ENCODE data around the gene PPP1R13B. TPM values are rescaled to one million over a fixed set of nuclear protein-coding genes. Genes with fewer than 3 reads are reported as not detected.

Gene PPP1R13B
- total and polyA plus RNA-seq, 12 donors = 9.6 to 42.4 (median 22.6) TPM

DNA sequence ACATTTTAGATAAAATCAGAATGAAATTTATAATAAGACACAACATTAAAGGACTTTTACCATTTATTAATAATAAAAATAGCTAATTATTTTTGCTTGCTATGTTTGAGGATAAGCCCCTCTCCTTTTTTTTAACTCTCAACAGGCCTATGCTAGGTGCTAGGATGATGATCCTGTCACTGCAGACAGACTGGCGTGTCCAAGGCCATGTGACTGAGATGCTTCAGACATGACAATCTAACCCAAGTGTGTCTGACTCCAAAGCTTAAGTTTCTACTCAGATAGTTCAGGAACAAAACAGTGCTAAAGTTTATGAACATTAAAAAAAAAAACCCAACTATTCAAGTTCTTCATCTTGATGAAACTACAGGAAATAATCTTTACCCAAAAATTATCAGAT is 29.8 kb downstream of the PPP1R13B start:
- no peaks in the 10 kb centered on the region for H3K9me3 ChIP-seq (replicated peaks in 1 of 3)
- DNase-seq = no peak
- no peak overlapping the region for H3K4me3 ChIP-seq
- peaks cover 18 to 39% of the 10 kb centered on the region in 2 donors for H3K4me1 ChIP-seq (replicated peaks in 1 of 2)
- 38 to 63% (median 58%) methylated on average over 1 of the region's 1 CpG for WGBS, 4 donors
- intact Hi-C loops (cut with DNase I) = loop anchor here in 1 of 2 donors (10.0 kb wide), 1 partner anchor 77 kb away; no protein-coding TSS in a partner anchor
- TF ChIP-seq, protein P1, sequence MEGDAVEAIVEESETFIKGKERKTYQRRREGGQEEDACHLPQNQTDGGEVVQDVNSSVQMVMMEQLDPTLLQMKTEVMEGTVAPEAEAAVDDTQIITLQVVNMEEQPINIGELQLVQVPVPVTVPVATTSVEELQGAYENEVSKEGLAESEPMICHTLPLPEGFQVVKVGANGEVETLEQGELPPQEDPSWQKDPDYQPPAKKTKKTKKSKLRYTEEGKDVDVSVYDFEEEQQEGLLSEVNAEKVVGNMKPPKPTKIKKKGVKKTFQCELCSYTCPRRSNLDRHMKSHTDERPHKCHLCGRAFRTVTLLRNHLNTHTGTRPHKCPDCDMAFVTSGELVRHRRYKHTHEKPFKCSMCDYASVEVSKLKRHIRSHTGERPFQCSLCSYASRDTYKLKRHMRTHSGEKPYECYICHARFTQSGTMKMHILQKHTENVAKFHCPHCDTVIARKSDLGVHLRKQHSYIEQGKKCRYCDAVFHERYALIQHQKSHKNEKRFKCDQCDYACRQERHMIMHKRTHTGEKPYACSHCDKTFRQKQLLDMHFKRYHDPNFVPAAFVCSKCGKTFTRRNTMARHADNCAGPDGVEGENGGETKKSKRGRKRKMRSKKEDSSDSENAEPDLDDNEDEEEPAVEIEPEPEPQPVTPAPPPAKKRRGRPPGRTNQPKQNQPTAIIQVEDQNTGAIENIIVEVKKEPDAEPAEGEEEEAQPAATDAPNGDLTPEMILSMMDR (IDR thresholded peaks at IDR 0.05) = no peak
- no peak for TF ChIP-seq POLR2A (IDR thresholded peaks at IDR 0.05)
- H3K27me3 ChIP-seq = no peaks in the 10 kb centered on the region
- H3K36me3 ChIP-seq (replicated peaks in 1 of 2) = no peaks in the 10 kb centered on the region
- H3K27ac ChIP-seq = no peak overlapping the region

DNA sequence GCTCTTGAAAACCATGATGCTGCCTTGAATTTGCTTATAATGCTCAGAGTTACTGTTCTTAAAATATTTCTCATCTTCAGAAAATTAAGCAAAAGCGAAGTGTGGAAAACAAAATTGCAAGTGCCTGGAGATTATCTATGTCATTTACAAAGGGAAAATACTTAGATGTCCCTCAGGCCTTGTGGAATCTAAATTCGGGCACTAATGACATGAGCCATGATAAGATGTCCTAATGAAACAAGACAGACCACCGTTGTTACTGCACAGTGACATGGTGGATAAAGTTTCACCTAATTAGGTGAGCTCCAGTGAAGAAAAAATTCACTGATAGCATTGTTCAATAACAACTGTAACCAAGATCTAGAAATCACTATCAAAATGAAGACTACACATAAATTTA is 30.4 kb downstream of the PPP1R13B start:
- Histone ChIP-seq H3K27me3 (no peaks in the 10 kb centered on the region), H3K9me3 (replicated peaks in 1 of 3) (no peaks in the 10 kb centered on the region), H3K4me3 (no peak overlapping the region), H3K36me3 (replicated peaks in 1 of 2) (no peaks in the 10 kb centered on the region), H3K4me1 (replicated peaks in 1 of 2) (peaks cover 18 to 39% of the 10 kb centered on the region in 2 donors), H3K27ac (no peak overlapping the region)
- no peak for TF ChIP-seq POLR2A (IDR thresholded peaks at IDR 0.05)
- DNase-seq = no peak
- intact Hi-C loops (cut with DNase I) = loop anchor here in 1 of 2 donors (10.0 kb wide), 1 partner anchor 78 kb away; no protein-coding TSS in a partner anchor
- WGBS, 4 donors = 63 to 74% (median 65%) methylated on average over 3 of the region's 3 CpGs

DNA sequence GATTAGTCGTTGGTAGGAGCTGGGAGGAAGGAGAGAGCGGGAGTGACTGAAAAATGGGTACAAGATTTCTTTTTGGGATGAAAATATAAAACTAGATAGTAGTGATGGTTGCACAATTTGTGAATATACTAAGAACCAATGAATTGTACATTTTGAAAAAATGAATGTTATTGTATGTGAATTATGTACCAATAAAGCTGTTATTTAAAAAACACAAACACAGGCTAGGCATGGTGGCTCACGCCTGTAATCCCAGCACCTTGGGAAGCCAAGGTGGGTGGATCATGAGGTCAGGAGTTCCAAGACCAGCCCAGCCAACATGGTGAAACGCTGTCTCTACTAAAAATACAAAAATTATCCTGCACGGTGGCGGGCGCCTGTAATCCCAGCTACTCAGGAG is 32.1 kb downstream of the PPP1R13B start:
- no peak overlapping the region for H3K4me3 ChIP-seq
- no peaks in the 10 kb centered on the region for H3K9me3 ChIP-seq (replicated peaks in 1 of 3)
- intact Hi-C loops (cut with DNase I) = loop anchor here in 1 of 2 donors (10.0 kb wide), 1 partner anchor 80 kb away; no protein-coding TSS in a partner anchor
- H3K27me3 ChIP-seq = no peaks in the 10 kb centered on the region
- H3K36me3 ChIP-seq (replicated peaks in 1 of 2) = no peaks in the 10 kb centered on the region
- TF ChIP-seq POLR2A (IDR thresholded peaks at IDR 0.05) = no peak
- TF ChIP-seq, protein P1 (IDR thresholded peaks at IDR 0.05) = no peak
- no peak for DNase-seq
- peaks cover 16 to 33% of the 10 kb centered on the region in 2 donors for H3K4me1 ChIP-seq (replicated peaks in 1 of 2)
- 70 to 99% (median 90%) methylated on average over 7 of the region's 7 CpGs for WGBS, 4 donors
- H3K27ac ChIP-seq = no peak overlapping the region

DNA sequence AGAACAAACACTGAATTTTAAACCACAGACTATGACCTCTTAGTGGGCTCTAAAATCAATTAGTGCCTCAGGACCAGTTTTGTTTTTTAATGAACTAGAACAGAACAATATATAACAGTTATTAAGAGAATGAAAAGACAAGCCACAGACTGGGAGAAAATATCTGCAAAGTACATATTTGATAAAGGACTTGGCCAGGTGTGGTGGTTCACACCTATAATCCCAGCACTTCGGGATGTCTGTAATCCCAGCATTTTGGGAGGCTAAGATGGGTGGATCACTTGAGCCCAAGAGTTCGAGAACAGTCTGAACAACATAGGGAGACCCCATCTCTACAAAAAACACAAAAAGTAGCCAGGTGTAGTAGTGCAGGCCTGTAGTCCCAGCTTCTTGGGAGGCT is 36.2 kb downstream of the PPP1R13B start:
- no peaks in the 10 kb centered on the region for H3K36me3 ChIP-seq (replicated peaks in 1 of 2)
- no peak overlapping the region for H3K27ac ChIP-seq
- no peak overlapping the region for H3K4me3 ChIP-seq
- H3K9me3 ChIP-seq (replicated peaks in 1 of 3) = no peaks in the 10 kb centered on the region
- no peaks in the 10 kb centered on the region for H3K4me1 ChIP-seq (replicated peaks in 1 of 2)
- TF ChIP-seq, protein P1 (IDR thresholded peaks at IDR 0.05) = no peak
- TF ChIP-seq POLR2A (IDR thresholded peaks at IDR 0.05) = no peak
- intact Hi-C loops (cut with DNase I) = loop anchor here (5.0 to 10.0 kb wide), 2 partner anchors 36 to 84 kb away; partner anchors contain the start of gene PPP1R13B (in 1 of the 2)
- H3K27me3 ChIP-seq = no peaks in the 10 kb centered on the region
- DNase-seq = no peak
- WGBS, 4 donors = 96 to 100% (median 99%) methylated on average over 2 of the region's 2 CpGs

All from adrenal gland (tissue), 12 donors.